Measurements from ENCODE around the gene CCDC6. TPM values are rescaled to one million over a fixed set of nuclear protein-coding genes. Genes with fewer than 3 reads are reported as not detected.
A peak's percentile ranks its signal among the peaks of the same experiment; 100 is the strongest.

CCDC6 gene
- total RNA-seq, 1 experiment from 2014 or later: 58.4 TPM

GRCh38 chr10:59830601-59831259, 75.6 kb downstream of the CCDC6 start:
- Histone ChIP-seq H3K9ac (ENCODE audit: extremely low read depth, insufficient read length, low read length) (no peak overlapping the region), H3K4me2 (ENCODE audit: insufficient read depth, insufficient read length, low read length) (no peak overlapping the region), H3K23ac (ENCODE audit: insufficient read length, low read depth, low read length) (no peak overlapping the region), H4K5ac (ENCODE audit: insufficient read length, low read depth, low read length) (no peak overlapping the region), H3K56ac (ENCODE audit: insufficient read length, low read depth, low read length) (no peak overlapping the region), H3K23me2 (ENCODE audit: insufficient read length, low read depth, low read length, poor library complexity, severe bottlenecking) (no peaks in the 10 kb centered on the region), H3K79me1 (ENCODE audit: insufficient read depth, low read depth, low read length, poor library complexity, severe bottlenecking) (peaks cover 12% of the 10 kb centered on the region), H3K27me3 (ENCODE audit: insufficient read depth, low read length) (no peaks in the 10 kb centered on the region), H2BK5ac (ENCODE audit: insufficient read length, low read length) (no peak overlapping the region), H3K14ac (ENCODE audit: insufficient read depth, low read length) (no peak overlapping the region), H3K27ac (ENCODE audit: insufficient read length, low read depth, low read length) (no peak overlapping the region), H2BK12ac (ENCODE audit: insufficient read length, low read depth, low read length) (no peak overlapping the region), H3K4ac (ENCODE audit: low read depth, low read length) (no peak overlapping the region), H2BK20ac (ENCODE audit: low read depth, low read length, poor library complexity, severe bottlenecking) (no peak overlapping the region), H3T11ph (ENCODE audit: low read length) (no peak overlapping the region), H2BK120ac (ENCODE audit: low read depth, low read length, poor library complexity, severe bottlenecking) (no peak overlapping the region), H3K18ac (ENCODE audit: insufficient read length, low read depth, low read length) (no peak overlapping the region), H2AFZ (ENCODE audit: low read length) (no peak overlapping the region), H3K79me2 (ENCODE audit: insufficient read depth, low read length) (peaks cover 5% of the 10 kb centered on the region; the same call in 1 of the 2 replicates), H4K8ac (replicated peaks; ENCODE audit: insufficient read length, low read depth, low read length) (no peak overlapping the region), H3K9me3 (ENCODE audit: control insufficient read depth, low read depth, low read length) (no peaks in the 10 kb centered on the region), H2AK5ac (ENCODE audit: insufficient read length, low read length) (no peak overlapping the region), H4K20me1 (ENCODE audit: control insufficient read depth, insufficient read depth, insufficient read length) (no peaks in the 10 kb centered on the region), H4K91ac (ENCODE audit: insufficient read length, low read depth, low read length) (no peak overlapping the region), H3K4me1 (ENCODE audit: insufficient read depth, low read length) (no peaks in the 10 kb centered on the region), H2BK15ac (ENCODE audit: low read depth, low read length) (no peak overlapping the region)
- peak; percentile 71 for DNase-seq
- peak; percentile 91 for TF ChIP-seq CTCF (conservative IDR thresholded peaks at IDR 0.05)
- Mint-ChIP-seq H3K36me3 (ENCODE audit: insufficient read depth in 1 of 3, low read depth in 3 of 3) (peaks cover 18 to 25% (median 19%) of the 10 kb centered on the region in 3 experiments; a peak in 6 of 7 replicates), H3K9me3 (no peaks in the 10 kb centered on the region), H3K27me3 (ENCODE audit: low read depth) (no peaks in the 10 kb centered on the region), H3K4me3 (no peak overlapping the region), H3K4me1 (peaks cover 28 to 49% of the 10 kb centered on the region in 2 experiments), H3K27ac (peak overlapping the region in 1 of 3 experiments; percentile 63; a peak in 2 of 7 replicates)
- no CpG with 5 or more reads among the region's 7 CpGs for WGBS (ENCODE audit: extremely low coverage, insufficient read length, low lambda C conversion rate)
